Tibial nerve (tissue), 4 donors: Measurements from ENCODE around the gene MPI.

ENCODE experiments used
- EP300 ChIP-seq, 2 donors: sonication (generic); formaldehyde crosslinking; IDR thresholded peaks; one replicate each; pipeline ENCODE4 v1.6.1; 2017; ENCODE audit warnings: antibody characterized with exemption in 2 of 2, mild to moderate bottlenecking in 1 of 2
- POLR2A ChIP-seq, 2 donors: fragments of 450-650 bp; IDR thresholded peaks; one replicate each; pipeline ENCODE4 v1.6.1; 2017; ENCODE audit warnings: antibody characterized with exemption in 2 of 2, mild to moderate bottlenecking in 2 of 2, moderate library complexity in 2 of 2
- TF ChIP-seq, protein P1 (sequence below), 5 experiments: fragments of 200-600 bp in 3 of 5; fragments of 450-650 bp in 2 of 5; sonication (generic) in 3 of 5; IDR thresholded peaks; one replicate each; pipeline ENCODE4 v1.5.1; 2016 to 2019; ENCODE audit warnings: antibody characterized with exemption in 5 of 5, mild to moderate bottlenecking in 3 of 5, moderate library complexity in 2 of 5

- TF ChIP-seq, protein P1, sequence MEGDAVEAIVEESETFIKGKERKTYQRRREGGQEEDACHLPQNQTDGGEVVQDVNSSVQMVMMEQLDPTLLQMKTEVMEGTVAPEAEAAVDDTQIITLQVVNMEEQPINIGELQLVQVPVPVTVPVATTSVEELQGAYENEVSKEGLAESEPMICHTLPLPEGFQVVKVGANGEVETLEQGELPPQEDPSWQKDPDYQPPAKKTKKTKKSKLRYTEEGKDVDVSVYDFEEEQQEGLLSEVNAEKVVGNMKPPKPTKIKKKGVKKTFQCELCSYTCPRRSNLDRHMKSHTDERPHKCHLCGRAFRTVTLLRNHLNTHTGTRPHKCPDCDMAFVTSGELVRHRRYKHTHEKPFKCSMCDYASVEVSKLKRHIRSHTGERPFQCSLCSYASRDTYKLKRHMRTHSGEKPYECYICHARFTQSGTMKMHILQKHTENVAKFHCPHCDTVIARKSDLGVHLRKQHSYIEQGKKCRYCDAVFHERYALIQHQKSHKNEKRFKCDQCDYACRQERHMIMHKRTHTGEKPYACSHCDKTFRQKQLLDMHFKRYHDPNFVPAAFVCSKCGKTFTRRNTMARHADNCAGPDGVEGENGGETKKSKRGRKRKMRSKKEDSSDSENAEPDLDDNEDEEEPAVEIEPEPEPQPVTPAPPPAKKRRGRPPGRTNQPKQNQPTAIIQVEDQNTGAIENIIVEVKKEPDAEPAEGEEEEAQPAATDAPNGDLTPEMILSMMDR (IDR thresholded peaks at IDR 0.05), result no peak
- no peak for TF ChIP-seq EP300 (IDR thresholded peaks at IDR 0.05)
- TF ChIP-seq POLR2A (IDR thresholded peaks at IDR 0.05), result no peak
Observed at GRCh38 chr15:74865316-74865715, 24.5 kb upstream of the MPI start.
